ENCODE measurements around the gene HAUS5.
A peak's percentile ranks its signal among the peaks of the same experiment; 100 is the strongest.

Gene HAUS5

DNA sequence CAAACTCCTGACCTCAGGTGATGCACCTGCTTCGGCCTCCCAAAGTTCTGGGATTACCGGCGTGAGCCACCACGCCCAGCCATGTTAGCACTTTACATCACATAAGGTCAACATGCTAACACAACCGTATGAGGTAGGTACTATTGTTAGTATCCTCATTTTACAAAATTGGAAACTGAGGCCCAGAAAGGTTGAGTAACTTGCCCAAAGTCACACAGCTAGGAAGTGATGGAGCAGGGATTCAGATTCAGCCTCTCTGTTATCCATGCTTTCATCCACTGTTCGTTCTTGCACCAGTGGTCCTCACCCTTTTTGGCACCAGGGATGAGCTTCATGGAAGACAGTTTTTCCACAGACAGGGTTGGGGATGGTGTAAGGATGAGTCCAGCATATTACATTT, 44.2 kb downstream of the HAUS5 start:
- Mint-ChIP-seq H3K4me3 (no peak overlapping the region), H3K36me3 (ENCODE audit: insufficient read depth) (peaks cover 97% of the 10 kb centered on the region), H3K4me1 (ENCODE audit: low read depth in 2 of 2) (peaks cover 4 to 11% of the 10 kb centered on the region in 2 donors)

DNA sequence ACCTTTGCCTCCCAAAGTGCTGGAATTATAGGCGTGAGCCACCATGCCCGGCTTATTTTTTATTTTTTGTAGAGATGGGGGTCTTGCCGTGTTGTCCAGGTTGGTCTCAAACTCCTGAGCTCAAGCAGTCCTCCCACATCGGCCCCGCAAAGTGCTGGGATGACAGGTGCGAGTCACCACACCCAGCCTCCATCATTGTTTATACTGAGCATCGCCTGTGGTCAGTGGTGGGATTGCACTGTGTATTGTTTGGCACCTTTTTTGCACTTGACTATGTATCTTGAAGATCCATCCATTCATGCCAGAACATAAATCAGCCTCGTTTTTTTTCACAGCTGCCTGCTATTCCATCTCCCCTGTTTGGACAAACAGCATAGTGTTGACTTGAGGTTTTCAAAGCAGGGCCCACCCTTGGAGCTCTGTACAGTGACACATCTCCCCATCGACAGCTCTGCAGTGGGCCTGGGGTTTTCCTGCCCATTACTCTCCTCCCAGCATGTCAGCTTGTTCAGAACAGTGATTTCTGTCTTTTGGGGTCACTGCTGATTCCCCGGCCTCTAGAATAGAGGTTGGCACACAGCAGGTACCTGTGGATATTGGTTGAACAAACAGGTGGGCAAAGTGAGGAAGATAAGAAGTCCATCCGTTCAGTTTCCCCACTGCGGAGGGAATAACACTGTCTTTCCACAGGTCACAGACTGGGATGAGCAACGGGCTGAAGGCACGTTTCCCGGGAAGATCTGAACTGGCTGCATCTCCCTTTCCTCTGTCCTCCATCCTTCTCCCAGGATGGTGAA, 45.6 kb downstream of the HAUS5 start:
- H3K9me3 Mint-ChIP-seq: no peaks in the 10 kb centered on the region
- DNase-seq (no peak), ATAC-seq (replicated peaks) (no peak)
- H3K27me3 Mint-ChIP-seq: no peaks in the 10 kb centered on the region
- peaks cover 3 to 11% of the 10 kb centered on the region in 2 donors for H3K4me1 Mint-ChIP-seq (ENCODE audit: low read depth in 2 of 2)
- no peak overlapping the region for H3K4me3 Mint-ChIP-seq
- no peak overlapping the region for H3K27ac Mint-ChIP-seq
- H3K36me3 Mint-ChIP-seq (ENCODE audit: insufficient read depth): peaks cover 94% of the 10 kb centered on the region

More for the DNA sequence above, 44.2 kb downstream of the HAUS5 start:
- peak overlapping the region in 1 of 2 donors; percentile 60 for H3K27ac Mint-ChIP-seq
- no peak for ATAC-seq (replicated peaks)
- no peak for DNase-seq
- H3K27me3 Mint-ChIP-seq: no peaks in the 10 kb centered on the region
- no peaks in the 10 kb centered on the region for H3K9me3 Mint-ChIP-seq

DNA sequence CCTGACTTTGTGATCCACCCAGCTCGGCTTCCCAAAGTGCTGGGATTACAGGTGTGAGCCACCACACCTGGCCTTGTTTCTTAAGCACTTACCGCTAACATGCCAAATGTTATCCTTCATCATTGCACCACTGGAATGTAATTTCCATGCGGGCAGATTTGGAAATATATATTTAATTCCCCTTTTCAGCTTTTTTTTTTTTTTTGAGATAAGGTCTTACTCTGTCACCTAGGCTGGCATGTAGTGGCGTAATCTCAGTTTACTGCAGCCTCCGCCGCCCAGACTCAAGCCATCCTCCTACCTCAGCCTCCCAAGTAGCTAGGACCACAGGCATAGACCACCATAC, 49.4 kb downstream of the HAUS5 start:
- Mint-ChIP-seq H3K27ac (peak overlapping the region in 1 of 2 donors; percentile 41), H3K4me1 (ENCODE audit: low read depth in 2 of 2) (peaks cover 3 to 4% of the 10 kb centered on the region in 2 donors), H3K9me3 (no peaks in the 10 kb centered on the region)

DNA sequence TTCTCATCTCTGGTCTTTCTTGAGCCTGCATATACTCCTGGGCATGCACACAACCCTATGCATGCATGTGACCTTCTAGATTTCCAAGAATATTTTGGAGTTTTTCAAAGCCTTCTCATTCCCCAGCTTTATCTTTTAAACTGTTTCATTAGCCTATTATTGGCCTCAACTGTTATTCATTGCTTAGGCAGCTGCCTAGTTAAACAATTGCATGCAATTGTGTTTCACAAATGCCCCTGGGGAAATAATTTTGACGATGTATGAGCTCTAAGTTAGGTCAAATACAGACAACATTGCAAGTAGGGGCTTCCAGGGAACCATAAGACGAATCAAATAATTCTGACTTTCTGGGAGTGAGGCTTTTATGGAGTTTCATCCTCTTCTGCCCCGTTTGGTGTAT, 51.4 kb downstream of the HAUS5 start:
- no peak for DNase-seq
- no peak for ATAC-seq (replicated peaks)
- Mint-ChIP-seq H3K36me3 (ENCODE audit: insufficient read depth) (peaks cover 40% of the 10 kb centered on the region), H3K4me3 (no peak overlapping the region), H3K27ac (no peak overlapping the region), H3K27me3 (peaks cover 0 to 3% of the 10 kb centered on the region in 2 donors), H3K4me1 (ENCODE audit: low read depth in 2 of 2) (no peaks in the 10 kb centered on the region), H3K9me3 (no peaks in the 10 kb centered on the region)

More for the DNA sequence above, 49.4 kb downstream of the HAUS5 start:
- Mint-ChIP-seq H3K36me3 (ENCODE audit: insufficient read depth) (peaks cover 60% of the 10 kb centered on the region), H3K27me3 (no peaks in the 10 kb centered on the region), H3K4me3 (no peak overlapping the region)
- no peak for DNase-seq
- no peak for ATAC-seq (replicated peaks)

DNA sequence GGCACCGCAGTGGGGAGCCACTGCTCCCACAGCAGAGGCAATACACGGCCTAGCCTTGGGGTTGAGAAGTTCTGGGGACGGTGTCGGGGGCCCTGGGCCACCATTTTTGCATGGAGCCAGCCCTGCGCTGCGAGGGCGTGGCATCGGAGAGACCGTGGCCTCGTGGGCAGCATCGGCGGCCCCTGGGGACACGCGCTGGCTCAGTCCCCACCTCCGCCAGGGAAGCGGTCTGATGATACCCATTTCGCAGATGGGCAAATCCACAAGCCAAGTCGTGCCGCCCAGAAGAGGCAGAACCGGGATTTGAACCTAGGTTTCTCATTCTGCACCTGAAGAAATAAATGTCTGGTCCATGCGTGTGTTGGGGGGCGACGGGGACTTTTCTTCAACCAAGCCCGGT, 52.6 kb downstream of the HAUS5 start:
- ATAC-seq (replicated peaks) (no peak), DNase-seq (no peak)
- Mint-ChIP-seq H3K4me1 (ENCODE audit: low read depth in 2 of 2) (no peaks in the 10 kb centered on the region), H3K27ac (no peak overlapping the region), H3K4me3 (no peak overlapping the region), H3K9me3 (no peaks in the 10 kb centered on the region), H3K27me3 (peaks cover 7 to 15% of the 10 kb centered on the region in 2 donors), H3K36me3 (ENCODE audit: insufficient read depth) (peaks cover 29% of the 10 kb centered on the region)

DNA sequence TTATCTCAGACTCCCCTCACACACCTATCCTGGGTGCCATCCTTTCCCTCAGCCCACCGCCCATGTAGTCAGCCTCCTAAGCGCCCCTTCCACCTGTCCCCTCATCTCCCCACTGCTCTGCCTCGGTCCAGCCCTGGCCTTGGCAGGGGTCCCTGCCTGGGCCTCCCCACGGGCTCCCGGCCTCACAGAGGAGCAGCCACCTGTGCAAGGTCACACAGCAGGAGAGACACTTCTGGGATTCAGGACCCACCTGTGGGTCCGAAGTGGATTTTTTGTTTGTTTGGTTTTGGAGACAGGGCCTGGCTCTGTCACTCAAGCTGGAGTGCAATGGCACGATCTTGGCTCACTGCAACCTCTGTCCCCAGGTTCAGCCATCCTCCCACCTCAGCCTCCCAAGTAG, 53.1 kb downstream of the HAUS5 start:
- H3K4me1 Mint-ChIP-seq (ENCODE audit: low read depth in 2 of 2): no peaks in the 10 kb centered on the region
- no peak for DNase-seq
- ATAC-seq (replicated peaks): no peak
- H3K27me3 Mint-ChIP-seq: peaks cover 8 to 19% of the 10 kb centered on the region in 2 donors
- H3K36me3 Mint-ChIP-seq (ENCODE audit: insufficient read depth): peaks cover 24% of the 10 kb centered on the region
- no peaks in the 10 kb centered on the region for H3K9me3 Mint-ChIP-seq
- H3K27ac Mint-ChIP-seq: no peak overlapping the region
- no peak overlapping the region for H3K4me3 Mint-ChIP-seq

DNA sequence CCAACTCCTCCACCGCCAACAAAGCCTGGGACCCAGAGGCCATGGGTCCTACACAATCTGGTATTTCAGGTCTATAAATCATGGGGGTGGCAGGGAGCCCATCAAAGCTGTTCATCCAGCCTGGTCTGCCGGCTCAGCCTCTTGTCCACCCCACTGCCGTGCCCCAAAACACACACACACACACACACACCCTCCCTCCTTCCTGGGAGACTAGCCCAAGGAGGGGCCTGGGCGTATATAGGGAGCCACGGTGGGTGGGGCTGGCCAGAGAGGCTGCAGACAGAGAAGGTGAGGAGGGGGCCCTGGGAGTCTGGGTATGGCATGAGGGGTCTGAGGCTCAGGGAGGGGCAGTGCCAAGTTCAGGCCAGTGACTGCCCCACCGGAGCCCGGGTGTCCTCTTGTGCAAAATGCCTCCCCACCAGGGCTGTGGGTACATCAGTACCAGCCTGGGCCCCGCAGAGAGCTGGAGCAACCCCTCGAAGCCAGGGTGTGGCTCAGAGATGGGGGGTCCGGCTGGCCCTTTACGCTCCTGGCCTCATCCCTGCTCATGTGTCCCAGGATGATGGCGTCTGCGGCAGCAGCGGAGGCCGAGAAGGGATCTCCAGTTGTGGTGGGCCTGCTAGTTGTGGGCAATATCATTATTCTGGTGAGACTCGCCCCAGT, 53.8 kb downstream of the HAUS5 start, which contains the start of gene UPK1A:
Gene UPK1A (plus strand): TSS at position 267 of the 663 bp plus-strand sequence. CDS start 296 bp downstream, at position 563.
- DNase-seq: no peak
- Mint-ChIP-seq H3K4me1 (ENCODE audit: low read depth in 2 of 2) (no peaks in the 10 kb centered on the region), H3K27ac (no peak within 1 kb of the TSS), H3K9me3 (no peaks in the 10 kb centered on the region), H3K27me3 (peaks cover 11 to 26% of the 10 kb centered on the region in 2 donors), H3K4me3 (no peak within 1 kb of the TSS), H3K36me3 (ENCODE audit: insufficient read depth) (peaks cover 19% of the 10 kb centered on the region)
- no peak for ATAC-seq (replicated peaks)

DNA sequence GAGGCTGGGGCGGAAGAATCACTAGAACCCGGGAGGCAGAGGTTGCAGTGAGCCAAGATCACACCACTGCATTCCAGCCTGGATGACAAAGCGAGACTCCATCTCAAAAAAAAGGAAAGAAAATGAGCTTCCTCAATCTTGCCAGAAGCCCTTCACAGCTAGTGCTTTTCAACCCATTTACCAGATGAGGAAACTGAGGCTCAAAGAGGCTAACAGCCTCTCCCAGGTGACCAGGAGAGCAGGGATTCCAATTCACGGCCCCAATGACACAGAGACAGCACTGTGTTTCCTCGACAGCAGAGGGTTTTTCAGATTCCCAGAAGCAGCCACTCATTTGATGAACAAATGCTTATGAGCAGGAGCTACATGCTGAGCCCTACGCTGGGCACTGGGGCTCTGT, 57.0 kb downstream of the HAUS5 start:
- no peak for ATAC-seq (replicated peaks)
- Mint-ChIP-seq H3K27me3 (peaks cover 20 to 49% of the 10 kb centered on the region in 2 donors), H3K4me3 (no peak overlapping the region), H3K36me3 (ENCODE audit: insufficient read depth) (peaks cover 5% of the 10 kb centered on the region), H3K4me1 (ENCODE audit: low read depth in 2 of 2) (peaks cover 7 to 9% of the 10 kb centered on the region in 2 donors), H3K27ac (no peak overlapping the region), H3K9me3 (no peaks in the 10 kb centered on the region)
- no peak for DNase-seq

DNA sequence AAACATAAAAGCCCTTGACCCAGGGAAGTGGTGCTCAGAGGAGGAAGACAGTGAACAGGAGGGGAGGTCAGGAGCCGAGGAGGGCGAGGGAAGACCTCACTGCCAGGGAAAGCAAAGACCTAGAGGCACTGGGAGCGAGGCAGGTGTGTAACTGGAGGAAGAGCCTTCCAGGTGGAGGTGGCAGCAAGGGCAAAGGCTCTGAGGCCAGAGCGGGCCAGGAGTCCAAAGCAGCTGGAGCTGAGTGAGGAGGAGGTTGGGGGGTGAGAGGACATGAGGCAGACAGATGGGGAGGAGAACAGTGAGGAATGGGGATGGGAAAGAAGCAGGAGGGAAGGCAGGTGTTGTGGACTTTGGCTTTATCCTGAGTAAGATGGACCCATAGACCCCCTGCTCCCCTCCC, 57.4 kb downstream of the HAUS5 start:
- H3K27me3 Mint-ChIP-seq: peaks cover 20 to 49% of the 10 kb centered on the region in 2 donors
- no peak for DNase-seq
- no peak for ATAC-seq (replicated peaks)
- no peak overlapping the region for H3K27ac Mint-ChIP-seq
- peaks cover 5% of the 10 kb centered on the region for H3K36me3 Mint-ChIP-seq (ENCODE audit: insufficient read depth)
- H3K4me3 Mint-ChIP-seq: no peak overlapping the region
- peaks cover 7 to 9% of the 10 kb centered on the region in 2 donors for H3K4me1 Mint-ChIP-seq (ENCODE audit: low read depth in 2 of 2)
- H3K9me3 Mint-ChIP-seq: no peaks in the 10 kb centered on the region

DNA sequence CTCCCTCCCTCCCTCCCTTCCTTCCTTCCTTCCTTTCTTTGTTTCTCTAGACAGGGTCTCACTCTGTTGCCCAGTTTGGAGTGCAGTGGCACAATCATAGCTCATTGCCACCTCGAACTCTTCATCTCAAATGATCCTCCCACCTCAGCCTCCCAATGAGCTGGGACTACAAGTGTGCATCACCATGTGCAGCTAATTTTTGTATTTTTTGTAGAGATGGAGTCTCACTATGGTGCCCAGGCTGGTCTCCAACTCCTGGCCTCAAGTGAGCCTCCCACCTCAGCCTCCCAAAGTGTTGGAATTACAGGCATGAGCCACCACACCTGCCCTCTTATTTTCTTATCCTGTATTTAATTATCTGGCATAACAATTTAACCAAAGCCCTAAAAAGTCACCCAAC, 58.2 kb downstream of the HAUS5 start:
- no peak overlapping the region for H3K4me3 Mint-ChIP-seq
- ATAC-seq (replicated peaks) (no peak), DNase-seq (no peak)
- H3K36me3 Mint-ChIP-seq (ENCODE audit: insufficient read depth): peaks cover 5% of the 10 kb centered on the region
- H3K27ac Mint-ChIP-seq: no peak overlapping the region
- no peaks in the 10 kb centered on the region for H3K9me3 Mint-ChIP-seq
- H3K4me1 Mint-ChIP-seq (ENCODE audit: low read depth in 2 of 2): peaks cover 7 to 9% of the 10 kb centered on the region in 2 donors
- peaks cover 21 to 53% of the 10 kb centered on the region in 2 donors for H3K27me3 Mint-ChIP-seq

DNA sequence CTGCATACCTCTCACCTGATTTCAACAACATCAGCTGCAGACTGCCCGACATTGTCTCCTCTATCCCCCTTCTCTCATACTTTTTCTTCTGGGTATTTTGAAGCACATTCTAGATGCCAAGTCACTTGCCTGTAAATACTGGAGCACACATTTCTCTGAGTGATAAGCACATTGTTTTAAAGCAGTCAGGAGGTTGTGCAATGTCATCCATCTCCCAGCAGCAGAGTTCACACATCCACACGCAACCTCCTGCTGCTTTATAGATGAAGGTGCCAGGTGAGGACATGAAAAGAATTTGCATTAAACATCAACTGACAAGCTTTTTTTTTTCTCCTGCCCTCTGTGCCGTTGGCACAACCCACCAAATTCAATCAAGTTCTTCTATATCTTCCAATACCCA, 59.3 kb downstream of the HAUS5 start:
- Mint-ChIP-seq H3K27ac (no peak overlapping the region), H3K36me3 (ENCODE audit: insufficient read depth) (peaks cover 7% of the 10 kb centered on the region)

DNA sequence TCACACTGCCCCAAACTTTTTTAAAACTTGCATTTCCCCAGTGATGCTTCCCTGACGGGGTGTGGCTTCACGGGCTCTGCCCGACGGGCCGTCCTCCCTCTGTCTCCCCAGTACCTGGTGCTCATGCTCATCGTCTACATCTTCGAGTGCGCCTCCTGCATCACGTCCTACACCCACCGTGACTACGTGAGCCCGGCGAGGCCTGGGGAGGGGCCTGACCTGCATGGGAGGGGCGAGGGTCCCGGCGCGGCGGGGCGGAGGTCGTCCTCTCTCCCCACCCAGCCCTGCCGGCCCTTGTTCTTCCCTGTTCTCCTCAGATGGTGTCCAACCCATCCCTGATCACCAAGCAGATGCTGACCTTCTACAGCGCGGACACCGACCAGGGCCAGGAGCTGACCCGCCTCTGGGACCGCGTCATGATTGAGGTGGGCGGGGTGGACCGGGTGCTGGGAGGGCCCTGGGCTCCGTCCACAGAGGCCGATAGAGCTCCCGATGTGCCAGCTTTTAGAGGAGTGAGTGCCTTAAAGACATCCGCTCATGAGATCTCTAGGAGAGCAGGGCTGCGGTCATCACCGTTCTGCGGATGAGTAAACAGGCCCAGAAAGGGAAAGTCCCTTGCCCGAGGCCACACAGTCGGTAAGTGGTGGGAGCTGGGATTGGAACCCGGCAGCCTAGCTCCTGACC, 60.7 kb downstream of the HAUS5 start:
- no peaks in the 10 kb centered on the region for H3K9me3 Mint-ChIP-seq
- peaks cover 7% of the 10 kb centered on the region for H3K36me3 Mint-ChIP-seq (ENCODE audit: insufficient read depth)
- peaks cover 31 to 73% of the 10 kb centered on the region in 2 donors for H3K27me3 Mint-ChIP-seq
- peaks cover 7 to 9% of the 10 kb centered on the region in 2 donors for H3K4me1 Mint-ChIP-seq (ENCODE audit: low read depth in 2 of 2)
- ATAC-seq (replicated peaks) (peak; percentile 90), DNase-seq (peak; percentile 10 to 18 (median 16))
- H3K4me3 Mint-ChIP-seq: peak overlapping the region; percentile 82 to 83
- peak overlapping the region; percentile 60 to 79 for H3K27ac Mint-ChIP-seq

More for the DNA sequence above, 59.3 kb downstream of the HAUS5 start:
- peaks cover 7 to 9% of the 10 kb centered on the region in 2 donors for H3K4me1 Mint-ChIP-seq (ENCODE audit: low read depth in 2 of 2)
- DNase-seq: no peak
- H3K9me3 Mint-ChIP-seq: no peaks in the 10 kb centered on the region
- no peak for ATAC-seq (replicated peaks)
- peaks cover 27 to 64% of the 10 kb centered on the region in 2 donors for H3K27me3 Mint-ChIP-seq
- H3K4me3 Mint-ChIP-seq: no peak overlapping the region
